ENCODE results near the gene KHDRBS1.

KHDRBS1 gene

GRCh38 chr1:32028746-32029145, 15.1 kb downstream of the KHDRBS1 start:
- H3K27ac Mint-ChIP-seq: no peak overlapping the region
- H3K27me3 Mint-ChIP-seq (ENCODE audit: low read depth): no peaks in the 10 kb centered on the region
- no peak overlapping the region for H3K4me3 Mint-ChIP-seq
- no peak for DNase-seq (ENCODE audit: low spot score)
- no peaks in the 10 kb centered on the region for H3K9me3 Mint-ChIP-seq
- H3K36me3 Mint-ChIP-seq (ENCODE audit: low read depth): peaks cover 47% of the 10 kb centered on the region
- H3K4me1 Mint-ChIP-seq (ENCODE audit: low read depth): peaks cover 28% of the 10 kb centered on the region

DNA sequence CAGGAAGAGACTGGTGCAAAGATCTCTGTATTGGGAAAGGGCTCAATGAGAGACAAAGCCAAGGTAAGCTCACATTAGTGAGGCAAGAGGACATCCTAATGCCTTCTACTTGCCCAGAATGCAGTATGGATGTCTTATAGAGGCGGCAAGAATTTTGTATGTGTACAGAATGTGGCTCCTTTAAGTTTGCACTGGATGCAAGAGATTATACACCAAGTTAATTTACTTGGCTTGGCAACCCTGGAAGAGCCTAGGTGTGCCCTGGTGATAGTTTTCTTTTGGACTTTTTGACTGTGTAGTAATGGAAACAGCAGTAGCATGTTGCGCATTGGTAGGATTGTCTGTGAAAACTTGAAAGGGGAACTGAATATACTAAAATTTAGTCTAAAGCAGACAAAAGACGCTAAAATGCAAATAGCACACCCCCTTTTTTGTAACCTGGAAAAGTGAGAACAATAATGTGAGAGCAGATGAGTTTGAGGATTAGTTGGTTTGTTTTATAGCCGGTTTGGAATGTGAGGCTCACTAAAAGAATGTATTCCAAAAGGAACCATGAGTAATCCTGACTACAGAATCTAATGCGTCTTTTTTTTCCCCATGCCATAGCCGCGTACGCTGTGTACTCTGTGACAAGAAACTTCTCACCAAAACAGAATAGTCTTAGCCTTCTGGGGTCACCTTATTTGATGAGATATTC, 18.1 kb downstream of the KHDRBS1 start:
- no peaks in the 10 kb centered on the region for H3K9me3 Mint-ChIP-seq
- H3K27me3 Mint-ChIP-seq (ENCODE audit: low read depth): no peaks in the 10 kb centered on the region
- H3K27ac Mint-ChIP-seq: no peak overlapping the region
- no peak overlapping the region for H3K4me3 Mint-ChIP-seq
- peaks cover 56% of the 10 kb centered on the region for H3K36me3 Mint-ChIP-seq (ENCODE audit: low read depth)
- peaks cover 32% of the 10 kb centered on the region for H3K4me1 Mint-ChIP-seq (ENCODE audit: low read depth)
- DNase-seq (ENCODE audit: low spot score): no peak

DNA sequence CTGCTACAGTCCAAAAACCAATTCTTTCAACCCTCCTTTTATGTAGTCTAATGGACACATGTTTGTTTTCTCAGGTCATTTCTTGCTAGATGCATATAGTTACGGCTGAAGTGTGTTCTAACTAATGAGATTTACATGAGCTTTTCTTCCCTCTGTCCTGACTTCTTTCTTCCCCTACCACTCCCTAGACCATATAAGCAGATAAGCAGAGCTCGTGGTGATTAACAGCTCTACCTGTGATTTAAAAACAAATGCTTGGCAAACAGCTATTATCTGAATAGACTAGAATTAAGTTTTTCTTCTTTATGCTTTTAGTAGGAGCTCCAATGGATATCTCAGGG, 18.6 kb downstream of the KHDRBS1 start:
- H3K4me3 Mint-ChIP-seq: no peak overlapping the region
- DNase-seq (ENCODE audit: low spot score): no peak
- peaks cover 28% of the 10 kb centered on the region for H3K4me1 Mint-ChIP-seq (ENCODE audit: low read depth)
- no peaks in the 10 kb centered on the region for H3K27me3 Mint-ChIP-seq (ENCODE audit: low read depth)
- H3K36me3 Mint-ChIP-seq (ENCODE audit: low read depth): peaks cover 56% of the 10 kb centered on the region
- peak overlapping the region; percentile 14 for H3K27ac Mint-ChIP-seq
- no peaks in the 10 kb centered on the region for H3K9me3 Mint-ChIP-seq

- Mint-ChIP-seq H3K9me3 (no peaks in the 10 kb centered on the region), H3K36me3 (ENCODE audit: low read depth) (peaks cover 65% of the 10 kb centered on the region), H3K4me1 (ENCODE audit: low read depth) (peaks cover 23% of the 10 kb centered on the region), H3K4me3 (no peak overlapping the region), H3K27ac (no peak overlapping the region), H3K27me3 (ENCODE audit: low read depth) (no peaks in the 10 kb centered on the region)
- DNase-seq (ENCODE audit: low spot score): no peak
Observed at GRCh38 chr1:32035119-32035518, 21.5 kb downstream of the KHDRBS1 start.

DNA sequence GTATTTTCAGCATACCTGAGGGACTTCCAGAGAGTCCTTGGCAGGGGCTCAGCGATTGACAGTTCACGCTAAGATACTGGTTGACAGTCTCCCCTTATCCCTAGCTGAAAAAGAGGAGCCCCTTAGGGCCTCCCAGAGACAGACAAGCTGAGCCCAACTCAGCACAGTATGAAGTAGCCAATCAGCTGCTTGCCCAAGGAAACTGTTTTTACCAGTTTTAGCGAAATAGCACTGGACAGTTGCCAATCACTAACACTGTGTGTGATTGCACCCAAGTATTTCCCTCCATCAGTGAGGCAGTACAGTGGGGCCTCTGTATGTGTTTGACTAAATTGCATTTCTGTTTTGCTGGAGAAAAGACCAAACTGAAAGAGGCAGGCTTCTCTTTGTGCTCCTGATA, 27.0 kb downstream of the KHDRBS1 start:
- Mint-ChIP-seq H3K27me3 (ENCODE audit: low read depth) (no peaks in the 10 kb centered on the region), H3K4me1 (ENCODE audit: low read depth) (peaks cover 7% of the 10 kb centered on the region), H3K36me3 (ENCODE audit: low read depth) (peaks cover 61% of the 10 kb centered on the region), H3K9me3 (no peaks in the 10 kb centered on the region), H3K27ac (no peak overlapping the region), H3K4me3 (no peak overlapping the region)
- DNase-seq (ENCODE audit: low spot score): no peak

DNA sequence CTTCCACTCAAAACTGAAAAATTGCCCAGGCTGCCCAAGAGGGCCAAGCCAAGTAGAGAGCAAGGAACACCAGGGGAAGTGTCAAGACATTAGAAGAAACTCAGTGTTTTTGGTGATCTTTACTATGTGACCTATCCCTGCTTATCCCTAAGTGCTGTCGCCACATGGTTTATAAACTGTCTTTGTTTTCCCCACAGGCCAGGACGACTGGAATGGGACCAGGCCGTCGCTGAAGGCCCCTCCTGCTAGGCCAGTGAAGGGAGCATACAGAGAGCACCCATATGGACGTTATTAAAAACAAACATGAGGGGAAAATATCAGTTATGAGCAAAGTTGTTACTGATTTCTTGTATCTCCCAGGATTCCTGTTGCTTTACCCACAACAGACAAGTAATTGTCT, 28.7 kb downstream of the KHDRBS1 start:
- no peak overlapping the region for H3K4me3 Mint-ChIP-seq
- H3K27me3 Mint-ChIP-seq (ENCODE audit: low read depth): no peaks in the 10 kb centered on the region
- H3K4me1 Mint-ChIP-seq (ENCODE audit: low read depth): peaks cover 5% of the 10 kb centered on the region
- peaks cover 60% of the 10 kb centered on the region for H3K36me3 Mint-ChIP-seq (ENCODE audit: low read depth)
- H3K9me3 Mint-ChIP-seq: no peaks in the 10 kb centered on the region
- no peak for DNase-seq (ENCODE audit: low spot score)
- no peak overlapping the region for H3K27ac Mint-ChIP-seq

DNA sequence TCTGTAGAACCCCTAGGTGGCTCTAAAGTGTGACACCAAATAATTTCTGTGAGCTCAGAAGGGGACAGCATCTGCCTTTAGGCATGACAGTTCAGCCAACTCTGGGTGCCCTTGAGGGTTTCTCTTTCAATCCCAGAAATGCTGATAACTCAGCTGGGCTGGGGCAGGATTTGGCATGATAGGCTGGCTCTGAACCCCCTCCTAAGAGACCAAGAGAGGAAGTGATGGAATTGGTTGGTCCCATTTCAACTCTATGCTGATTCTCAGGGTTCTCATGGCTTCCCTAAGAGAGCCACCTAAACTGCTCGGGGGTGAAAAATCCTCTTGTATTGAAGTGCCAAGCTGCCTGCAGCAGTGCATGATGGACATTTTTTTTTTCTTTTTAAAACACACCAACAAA, 30.6 kb downstream of the KHDRBS1 start:
- DNase-seq (ENCODE audit: low spot score): no peak
- H3K36me3 Mint-ChIP-seq (ENCODE audit: low read depth): peaks cover 59% of the 10 kb centered on the region
- H3K4me3 Mint-ChIP-seq: no peak overlapping the region
- H3K27me3 Mint-ChIP-seq (ENCODE audit: low read depth): no peaks in the 10 kb centered on the region
- peaks cover 3% of the 10 kb centered on the region for H3K4me1 Mint-ChIP-seq (ENCODE audit: low read depth)
- H3K9me3 Mint-ChIP-seq: no peaks in the 10 kb centered on the region
- H3K27ac Mint-ChIP-seq: no peak overlapping the region

DNA sequence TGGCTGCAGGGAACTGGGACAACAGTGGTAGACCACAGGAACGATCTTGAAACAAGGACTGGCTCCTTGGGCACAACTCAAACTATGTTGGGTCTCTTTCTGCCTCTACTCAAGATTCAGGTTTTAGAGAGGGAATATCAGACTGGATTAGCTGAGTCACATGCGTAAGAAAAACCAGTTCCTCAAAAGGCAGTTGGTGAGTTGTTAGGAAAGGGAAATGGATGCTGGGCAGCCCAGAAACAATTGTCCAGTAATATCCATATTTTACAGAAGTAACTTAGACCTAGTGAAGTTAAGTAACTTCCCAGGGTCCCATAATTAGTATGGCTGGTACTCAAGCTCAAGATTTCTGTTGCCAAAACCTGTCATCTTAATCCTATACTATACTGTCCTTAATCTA, 32.1 kb downstream of the KHDRBS1 start:
- H3K27ac Mint-ChIP-seq: no peak overlapping the region
- H3K27me3 Mint-ChIP-seq (ENCODE audit: low read depth): no peaks in the 10 kb centered on the region
- peaks cover 51% of the 10 kb centered on the region for H3K36me3 Mint-ChIP-seq (ENCODE audit: low read depth)
- DNase-seq (ENCODE audit: low spot score): no peak
- no peaks in the 10 kb centered on the region for H3K9me3 Mint-ChIP-seq
- H3K4me1 Mint-ChIP-seq (ENCODE audit: low read depth): no peaks in the 10 kb centered on the region
- H3K4me3 Mint-ChIP-seq: no peak overlapping the region

DNA sequence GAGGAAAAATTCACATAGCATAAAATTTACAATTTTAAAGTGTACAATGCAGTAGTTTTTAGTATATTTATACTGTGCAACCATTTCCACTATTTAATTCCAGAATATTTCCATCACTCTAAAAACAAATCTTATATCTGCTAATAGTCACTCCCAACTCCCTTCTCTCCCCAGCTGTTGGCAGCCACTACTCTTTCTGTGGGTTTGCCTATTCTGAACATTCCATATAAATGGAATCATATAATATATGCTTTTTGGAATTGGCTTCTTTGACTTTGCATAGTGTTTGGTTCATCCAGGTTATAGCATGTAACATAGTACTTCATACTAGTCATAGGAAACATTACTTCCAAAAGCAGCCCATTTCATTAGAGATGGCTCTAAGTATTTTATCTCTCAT, 34.0 kb downstream of the KHDRBS1 start:
- H3K4me3 Mint-ChIP-seq: no peak overlapping the region
- peaks cover 51% of the 10 kb centered on the region for H3K36me3 Mint-ChIP-seq (ENCODE audit: low read depth)
- H3K27ac Mint-ChIP-seq: no peak overlapping the region
- H3K9me3 Mint-ChIP-seq: no peaks in the 10 kb centered on the region
- DNase-seq (ENCODE audit: low spot score): no peak
- no peaks in the 10 kb centered on the region for H3K4me1 Mint-ChIP-seq (ENCODE audit: low read depth)
- H3K27me3 Mint-ChIP-seq (ENCODE audit: low read depth): no peaks in the 10 kb centered on the region

- peaks cover 49% of the 10 kb centered on the region for H3K36me3 Mint-ChIP-seq (ENCODE audit: low read depth)
- H3K27me3 Mint-ChIP-seq (ENCODE audit: low read depth): no peaks in the 10 kb centered on the region
- no peak overlapping the region for H3K27ac Mint-ChIP-seq
- H3K9me3 Mint-ChIP-seq: no peaks in the 10 kb centered on the region
- DNase-seq (ENCODE audit: low spot score): no peak
- H3K4me1 Mint-ChIP-seq (ENCODE audit: low read depth): no peaks in the 10 kb centered on the region
- no peak overlapping the region for H3K4me3 Mint-ChIP-seq
Observed at GRCh38 chr1:32048440-32048839, 34.8 kb downstream of the KHDRBS1 start.

- no peak overlapping the region for H3K27ac Mint-ChIP-seq
- H3K9me3 Mint-ChIP-seq: no peaks in the 10 kb centered on the region
- peaks cover 56% of the 10 kb centered on the region for H3K36me3 Mint-ChIP-seq (ENCODE audit: low read depth)
Observed at GRCh38 chr1:32051706-32052105, 38.0 kb downstream of the KHDRBS1 start.

DNA sequence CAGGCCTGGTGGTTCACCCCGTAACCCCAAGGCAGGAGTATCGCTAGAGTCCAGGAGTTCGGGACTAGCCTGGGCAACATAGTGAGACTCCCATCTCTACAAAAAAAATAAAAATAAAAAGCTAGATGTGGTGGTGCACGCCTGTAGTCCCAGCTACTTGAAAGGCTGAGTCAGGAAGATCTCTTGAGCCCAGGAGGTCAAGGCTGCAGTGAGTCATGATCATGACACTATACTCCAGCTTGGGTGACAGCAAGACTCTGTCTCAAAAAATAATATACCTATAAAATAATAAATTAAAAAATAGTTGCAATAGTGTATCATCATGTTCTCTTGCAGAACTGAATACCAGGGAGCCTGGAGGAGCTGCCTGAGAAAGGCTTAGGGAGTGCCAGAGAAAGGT, 39.2 kb downstream of the KHDRBS1 start:
- no peaks in the 10 kb centered on the region for H3K9me3 Mint-ChIP-seq
- no peak for DNase-seq (ENCODE audit: low spot score)
- H3K27me3 Mint-ChIP-seq (ENCODE audit: low read depth): no peaks in the 10 kb centered on the region
- H3K36me3 Mint-ChIP-seq (ENCODE audit: low read depth): peaks cover 54% of the 10 kb centered on the region
- no peak overlapping the region for H3K27ac Mint-ChIP-seq
- H3K4me3 Mint-ChIP-seq: no peak overlapping the region
- H3K4me1 Mint-ChIP-seq (ENCODE audit: low read depth): peaks cover 2% of the 10 kb centered on the region

More at GRCh38 chr1:32051706-32052105, 38.0 kb downstream of the KHDRBS1 start:
- no peak for DNase-seq (ENCODE audit: low spot score)
- H3K4me1 Mint-ChIP-seq (ENCODE audit: low read depth): no peaks in the 10 kb centered on the region
- no peaks in the 10 kb centered on the region for H3K27me3 Mint-ChIP-seq (ENCODE audit: low read depth)
- H3K4me3 Mint-ChIP-seq: no peak overlapping the region

- no peak for DNase-seq (ENCODE audit: low spot score)
- Mint-ChIP-seq H3K27ac (no peak overlapping the region), H3K4me3 (no peak overlapping the region), H3K27me3 (ENCODE audit: low read depth) (no peaks in the 10 kb centered on the region), H3K4me1 (ENCODE audit: low read depth) (peaks cover 2% of the 10 kb centered on the region), H3K36me3 (ENCODE audit: low read depth) (peaks cover 59% of the 10 kb centered on the region), H3K9me3 (no peaks in the 10 kb centered on the region)
Observed at GRCh38 chr1:32055416-32055815, 41.7 kb downstream of the KHDRBS1 start.

GRCh38 chr1:32056598-32056997, 42.9 kb downstream of the KHDRBS1 start:
- no peak overlapping the region for H3K27ac Mint-ChIP-seq
- H3K4me3 Mint-ChIP-seq: no peak overlapping the region
- H3K9me3 Mint-ChIP-seq: no peaks in the 10 kb centered on the region
- peaks cover 2% of the 10 kb centered on the region for H3K4me1 Mint-ChIP-seq (ENCODE audit: low read depth)
- no peak for DNase-seq (ENCODE audit: low spot score)
- no peaks in the 10 kb centered on the region for H3K27me3 Mint-ChIP-seq (ENCODE audit: low read depth)
- H3K36me3 Mint-ChIP-seq (ENCODE audit: low read depth): peaks cover 63% of the 10 kb centered on the region

DNA sequence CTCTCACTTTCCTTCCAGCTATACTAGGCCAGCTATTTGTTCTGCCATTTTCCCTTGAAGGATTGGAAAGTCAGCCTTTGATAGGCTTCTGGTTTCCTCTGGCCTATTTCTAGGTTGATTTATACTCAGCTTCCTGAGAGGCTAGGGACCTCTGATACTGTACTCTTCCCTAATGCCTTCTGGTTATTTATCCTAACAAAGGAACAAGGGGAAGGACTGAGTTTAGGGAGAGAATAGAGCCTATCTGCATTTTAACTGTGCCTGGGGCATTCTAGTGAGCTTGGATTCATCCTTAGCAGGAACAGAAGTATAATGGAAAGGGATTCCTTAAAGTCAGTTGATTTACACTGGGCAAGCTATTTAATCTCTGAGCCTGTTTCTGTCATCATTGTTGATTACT, 47.2 kb downstream of the KHDRBS1 start:
- DNase-seq (ENCODE audit: low spot score): no peak
- Mint-ChIP-seq H3K27me3 (ENCODE audit: low read depth) (no peaks in the 10 kb centered on the region), H3K4me3 (no peak overlapping the region), H3K4me1 (ENCODE audit: low read depth) (peaks cover 6% of the 10 kb centered on the region), H3K36me3 (ENCODE audit: low read depth) (peaks cover 51% of the 10 kb centered on the region), H3K27ac (no peak overlapping the region), H3K9me3 (no peaks in the 10 kb centered on the region)
